KBM-7 (cell line): ENCODE results near the gene RGS17.

Experiments used
- DNase-seq: peaks from one replicate; pipeline ENCODE4 v3.0.0-alpha.2; 2015
- in situ Hi-C: fragments of 300-500 bp; cut with MboI; formaldehyde crosslinking; loops from 2 replicates; pipeline ENCODE4 v1.14.3; 2020; ENCODE audit warnings: low sequenced_read_pairs, low pct_unique_long_range_greater_than_20kb, mixed read lengths

The RGS17 gene

GRCh38 chr6:153048631-153049030, 82.5 kb downstream of the RGS17 start:
- in situ Hi-C loops = no loop called here
- DNase-seq = no peak

- in situ Hi-C loops = no loop called here
- no peak for DNase-seq
Measured at GRCh38 chr6:153047386-153047785, 83.7 kb downstream of the RGS17 start.

- no peak for DNase-seq
- in situ Hi-C loops = no loop called here
Measured at GRCh38 chr6:153045271-153045670, 85.8 kb downstream of the RGS17 start.

GRCh38 chr6:153044295-153044694, 86.8 kb downstream of the RGS17 start:
- no peak for DNase-seq
- in situ Hi-C loops = no loop called here

- in situ Hi-C loops = no loop called here
- no peak for DNase-seq
Measured at GRCh38 chr6:153043719-153044118, 87.4 kb downstream of the RGS17 start.

- in situ Hi-C loops = no loop called here
Measured at GRCh38 chr6:153038378-153039057, 92.6 kb downstream of the RGS17 start.

GRCh38 chr6:153034139-153034538, 96.9 kb downstream of the RGS17 start:
- no peak for DNase-seq
- in situ Hi-C loops = no loop called here

More at GRCh38 chr6:153038378-153039057, 92.6 kb downstream of the RGS17 start:
- DNase-seq = no peak

- peak; percentile 42 for DNase-seq
- in situ Hi-C loops = no loop called here
Measured at GRCh38 chr6:153032255-153032882, 98.7 kb downstream of the RGS17 start.

GRCh38 chr6:153031335-153031955, 99.6 kb downstream of the RGS17 start:
- DNase-seq = no peak
- in situ Hi-C loops = no loop called here

GRCh38 chr6:153028963-153029362, 102.1 kb downstream of the RGS17 start:
- no peak for DNase-seq
- in situ Hi-C loops = no loop called here

- DNase-seq = no peak
- in situ Hi-C loops = no loop called here
Measured at GRCh38 chr6:153028286-153028685, 102.8 kb downstream of the RGS17 start.

GRCh38 chr6:153027480-153027879, 103.6 kb downstream of the RGS17 start:
- in situ Hi-C loops = no loop called here
- no peak for DNase-seq

- in situ Hi-C loops = no loop called here
- DNase-seq = no peak
Measured at GRCh38 chr6:153024709-153025017, 106.4 kb downstream of the RGS17 start.

GRCh38 chr6:153023977-153024708, 106.9 kb downstream of the RGS17 start:
- peak; percentile 86 for DNase-seq

GRCh38 chr6:153018355-153018754, 112.7 kb downstream of the RGS17 start:
- in situ Hi-C loops = no loop called here
- DNase-seq = no peak

More at GRCh38 chr6:153023977-153024708, 106.9 kb downstream of the RGS17 start:
- in situ Hi-C loops = no loop called here

GRCh38 chr6:153016846-153017245, 114.2 kb downstream of the RGS17 start:
- in situ Hi-C loops = no loop called here
- DNase-seq = no peak

GRCh38 chr6:153015094-153015640, 115.9 kb downstream of the RGS17 start:
- in situ Hi-C loops = no loop called here
- DNase-seq = no peak

- in situ Hi-C loops = no loop called here
- DNase-seq = no peak
Measured at GRCh38 chr6:153013438-153013837, 117.6 kb downstream of the RGS17 start.

GRCh38 chr6:153012856-153013255, 118.2 kb downstream of the RGS17 start:
- in situ Hi-C loops = no loop called here
- DNase-seq = no peak

GRCh38 chr6:153003366-153003690, 127.8 kb downstream of the RGS17 start:
- in situ Hi-C loops = no loop called here
- no peak for DNase-seq
